Neutrophil (primary cell): ENCODE measurements around the gene PYHIN1.
"Not testable (repeated sequence)": the region's sequence is repeated elsewhere in the genome, so short reads cannot be mapped to it uniquely, and the experiment has no call there.

Experiments used
- H3K27ac ChIP-seq: fragments of 200-600 bp; sonication (generic); 2 replicates; pipeline ENCODE4 v1.5.1; 2016; ENCODE audit warnings: mild to moderate bottlenecking, moderate library complexity
- H3K27me3 ChIP-seq: fragments of 200-600 bp; sonication (generic); 2 replicates; pipeline ENCODE4 v1.6.0; 2016; ENCODE audit warnings: mild to moderate bottlenecking
- H3K36me3 ChIP-seq: fragments of 200-600 bp; sonication (generic); 2 replicates; pipeline ENCODE4 v1.5.1; 2017
- H3K4me1 ChIP-seq, 2 experiments: fragments of 200-600 bp in 1 of 2; sonication (generic) in 1 of 2; 1 replicate in 1 of 2; 2 replicates in 1 of 2; pipeline versions ENCODE4 v1.5.1 to v1.6.1; 2013 to 2016; ENCODE audit warnings: low read depth in 1 of 2, low read length in 1 of 2, mild to moderate bottlenecking in 1 of 2, moderate library complexity in 1 of 2; ENCODE audit not compliant: control insufficient read depth in 1 of 2, insufficient read depth in 1 of 2
- H3K4me3 ChIP-seq, 2 experiments: fragments of 200-600 bp in 1 of 2; sonication (generic) in 1 of 2; 1 replicate in 1 of 2; 2 replicates in 1 of 2; pipeline ENCODE4 v1.5.1; 2013 to 2016; ENCODE audit warnings: low read depth in 1 of 2, low read length in 1 of 2, mild to moderate bottlenecking in 1 of 2, moderate library complexity in 1 of 2
- H3K9me3 ChIP-seq: fragments of 200-600 bp; sonication (generic); 2 replicates; pipeline ENCODE4 v1.5.1; 2016
- TF ChIP-seq, protein P1 (sequence below): fragments of 200-600 bp; sonication (generic); IDR thresholded peaks from 2 replicates; pipeline ENCODE4 v1.5.1; 2016; ENCODE audit warnings: antibody characterized with exemption

Gene PYHIN1

DNA sequence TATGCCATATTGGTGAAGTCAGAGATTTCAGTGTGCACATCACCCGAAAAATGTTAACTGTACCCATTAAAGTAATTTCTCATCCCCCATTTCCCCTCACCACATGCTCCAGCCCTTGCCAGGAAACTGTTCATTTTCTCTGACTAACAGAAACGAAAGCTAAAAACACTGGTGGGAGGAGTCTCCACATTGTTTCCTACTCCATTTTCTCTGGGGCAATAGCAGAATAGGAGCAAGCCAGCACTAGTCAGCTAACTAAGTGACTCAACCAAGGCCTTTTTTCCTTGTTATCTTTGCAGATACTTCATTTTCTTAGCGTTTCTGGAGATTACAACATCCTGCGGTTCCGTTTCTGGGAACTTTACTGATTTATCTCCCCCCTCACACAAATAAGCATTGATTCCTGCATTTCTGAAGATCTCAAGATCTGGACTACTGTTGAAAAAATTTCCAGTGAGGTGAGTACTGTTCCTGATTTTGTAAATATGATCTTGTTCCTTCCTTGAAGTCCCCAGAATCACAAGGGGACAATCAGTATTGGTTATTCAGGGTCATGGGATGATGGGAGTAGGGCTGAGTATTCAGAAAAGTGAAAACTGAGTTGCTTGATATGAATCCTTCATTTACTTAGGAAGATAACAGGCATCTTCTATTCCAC is 78.5 kb downstream of the PYHIN1 start, which contains the start of gene IFI16:
IFI16 (plus strand) TSS at position 204 of the 658 bp plus-strand sequence. CDS start 4,774 bp downstream, outside the sequence.
- Histone ChIP-seq H3K36me3 (peaks cover under 1% of the 10 kb centered on the region), H3K27me3 (no peaks in the 10 kb centered on the region), H3K4me3 (peak within 1 kb of the TSS; percentile 76 to 94), H3K27ac (peak within 1 kb of the TSS; percentile 88), H3K4me1 (peaks cover 69 to 87% of the 10 kb centered on the region in 2 experiments), H3K9me3 (no peaks in the 10 kb centered on the region)
- TF ChIP-seq, protein P1, sequence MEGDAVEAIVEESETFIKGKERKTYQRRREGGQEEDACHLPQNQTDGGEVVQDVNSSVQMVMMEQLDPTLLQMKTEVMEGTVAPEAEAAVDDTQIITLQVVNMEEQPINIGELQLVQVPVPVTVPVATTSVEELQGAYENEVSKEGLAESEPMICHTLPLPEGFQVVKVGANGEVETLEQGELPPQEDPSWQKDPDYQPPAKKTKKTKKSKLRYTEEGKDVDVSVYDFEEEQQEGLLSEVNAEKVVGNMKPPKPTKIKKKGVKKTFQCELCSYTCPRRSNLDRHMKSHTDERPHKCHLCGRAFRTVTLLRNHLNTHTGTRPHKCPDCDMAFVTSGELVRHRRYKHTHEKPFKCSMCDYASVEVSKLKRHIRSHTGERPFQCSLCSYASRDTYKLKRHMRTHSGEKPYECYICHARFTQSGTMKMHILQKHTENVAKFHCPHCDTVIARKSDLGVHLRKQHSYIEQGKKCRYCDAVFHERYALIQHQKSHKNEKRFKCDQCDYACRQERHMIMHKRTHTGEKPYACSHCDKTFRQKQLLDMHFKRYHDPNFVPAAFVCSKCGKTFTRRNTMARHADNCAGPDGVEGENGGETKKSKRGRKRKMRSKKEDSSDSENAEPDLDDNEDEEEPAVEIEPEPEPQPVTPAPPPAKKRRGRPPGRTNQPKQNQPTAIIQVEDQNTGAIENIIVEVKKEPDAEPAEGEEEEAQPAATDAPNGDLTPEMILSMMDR, result no peak

DNA sequence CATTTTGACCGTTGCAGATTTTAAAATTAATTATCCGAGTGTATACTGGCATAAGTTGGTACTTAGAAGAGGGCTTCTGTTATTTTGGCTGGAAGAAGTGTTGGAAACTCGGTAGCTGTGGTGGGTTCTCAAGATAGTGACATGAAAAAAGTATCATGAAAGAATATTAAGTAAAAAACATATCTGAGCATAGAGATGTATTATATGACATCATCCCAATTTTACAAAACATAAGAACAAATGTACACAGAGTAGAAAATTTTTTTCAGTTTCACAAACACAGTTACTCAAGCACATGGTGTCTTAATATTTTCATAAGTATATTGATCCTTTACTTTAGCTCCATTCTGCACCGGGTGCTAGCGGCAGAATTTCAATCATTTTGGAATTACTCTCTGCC is 79.0 kb downstream of the PYHIN1 start:
- no peaks in the 10 kb centered on the region for H3K27me3 ChIP-seq
- TF ChIP-seq, protein P1, result no peak
- peaks cover 74 to 92% of the 10 kb centered on the region in 2 experiments for H3K4me1 ChIP-seq
- H3K27ac ChIP-seq, result peak overlapping the region; percentile 88
- H3K9me3 ChIP-seq, result no peaks in the 10 kb centered on the region
- H3K36me3 ChIP-seq, result peaks cover 3% of the 10 kb centered on the region
- peak overlapping the region; percentile 76 to 94 for H3K4me3 ChIP-seq

DNA sequence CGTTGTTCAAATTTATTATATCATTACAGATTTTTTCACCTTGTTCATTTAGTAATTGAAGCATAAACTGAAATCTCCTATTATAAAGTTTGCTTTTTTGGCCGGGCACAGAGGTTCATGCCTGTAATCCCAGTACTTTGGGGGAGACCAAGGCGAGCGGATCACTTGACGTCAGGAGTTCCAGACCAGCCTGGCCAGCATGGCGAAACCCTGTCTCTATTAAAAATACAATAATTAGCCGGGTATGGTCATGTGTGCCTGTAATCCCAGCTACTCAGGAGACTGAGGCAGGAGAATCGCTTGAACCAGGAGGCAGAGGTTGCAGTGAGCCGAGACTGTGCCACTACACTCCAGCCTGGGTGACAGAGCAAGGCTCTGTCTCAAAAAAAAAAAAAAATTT is 79.6 kb downstream of the PYHIN1 start:
- peak overlapping the region; percentile 76 to 94 for H3K4me3 ChIP-seq
- H3K27me3 ChIP-seq, H3K36me3 ChIP-seq, H3K9me3 ChIP-seq: not testable (repeated sequence)
- H3K4me1 ChIP-seq, result peaks cover 76 to 92% of the 10 kb centered on the region in 2 experiments
- peak overlapping the region; percentile 88 for H3K27ac ChIP-seq

DNA sequence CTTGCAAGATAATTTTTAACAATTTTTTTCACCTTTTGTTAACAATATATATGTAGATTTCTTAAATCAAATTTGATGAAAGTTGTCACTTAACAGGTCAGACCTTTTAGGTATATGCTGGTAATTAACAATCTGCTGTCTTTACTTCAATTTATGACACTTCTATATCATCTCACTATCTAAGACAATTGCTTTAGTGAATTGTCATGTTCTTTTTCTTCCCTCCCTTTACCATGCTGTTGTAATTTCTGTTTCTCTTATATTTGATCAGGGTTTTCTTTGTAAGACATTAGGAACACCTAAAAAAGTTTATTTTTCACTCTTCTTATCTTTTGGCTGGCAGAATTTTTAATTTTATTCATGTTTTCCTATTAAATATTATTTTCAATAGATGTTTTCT is 80.4 kb downstream of the PYHIN1 start:
- peaks cover 76 to 92% of the 10 kb centered on the region in 2 experiments for H3K4me1 ChIP-seq
- H3K27ac ChIP-seq, result peak overlapping the region; percentile 88
- peaks cover 13% of the 10 kb centered on the region for H3K36me3 ChIP-seq
- H3K9me3 ChIP-seq, result no peaks in the 10 kb centered on the region
- H3K27me3 ChIP-seq, result no peaks in the 10 kb centered on the region
- TF ChIP-seq, protein P1, result no peak
- H3K4me3 ChIP-seq, result peak overlapping the region; percentile 76 to 94

DNA sequence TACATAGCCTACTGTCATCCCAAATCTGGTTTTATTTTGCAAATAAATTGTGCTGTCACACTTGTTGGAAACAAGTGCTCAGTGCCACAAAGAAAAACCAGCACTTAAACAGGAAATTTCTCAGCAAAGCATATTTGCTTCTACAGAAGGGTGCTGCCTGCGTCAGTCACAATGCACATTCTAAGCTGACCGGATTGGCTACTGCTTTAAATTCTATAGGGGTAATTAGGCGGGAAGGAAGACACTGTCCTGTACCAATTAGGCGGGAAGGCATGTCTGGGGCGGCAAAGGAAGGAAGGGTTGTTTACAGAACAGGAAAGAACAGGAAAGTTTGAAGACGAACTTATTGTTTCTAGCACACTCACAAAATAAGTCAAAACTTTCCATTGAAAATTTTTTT is 81.1 kb downstream of the PYHIN1 start:
- peak overlapping the region; percentile 76 to 94 for H3K4me3 ChIP-seq
- H3K36me3 ChIP-seq, result peaks cover 21% of the 10 kb centered on the region
- TF ChIP-seq, protein P1, result no peak
- peak overlapping the region; percentile 88 for H3K27ac ChIP-seq
- no peaks in the 10 kb centered on the region for H3K27me3 ChIP-seq
- no peaks in the 10 kb centered on the region for H3K9me3 ChIP-seq
- H3K4me1 ChIP-seq, result peaks cover 75 to 90% of the 10 kb centered on the region in 2 experiments

DNA sequence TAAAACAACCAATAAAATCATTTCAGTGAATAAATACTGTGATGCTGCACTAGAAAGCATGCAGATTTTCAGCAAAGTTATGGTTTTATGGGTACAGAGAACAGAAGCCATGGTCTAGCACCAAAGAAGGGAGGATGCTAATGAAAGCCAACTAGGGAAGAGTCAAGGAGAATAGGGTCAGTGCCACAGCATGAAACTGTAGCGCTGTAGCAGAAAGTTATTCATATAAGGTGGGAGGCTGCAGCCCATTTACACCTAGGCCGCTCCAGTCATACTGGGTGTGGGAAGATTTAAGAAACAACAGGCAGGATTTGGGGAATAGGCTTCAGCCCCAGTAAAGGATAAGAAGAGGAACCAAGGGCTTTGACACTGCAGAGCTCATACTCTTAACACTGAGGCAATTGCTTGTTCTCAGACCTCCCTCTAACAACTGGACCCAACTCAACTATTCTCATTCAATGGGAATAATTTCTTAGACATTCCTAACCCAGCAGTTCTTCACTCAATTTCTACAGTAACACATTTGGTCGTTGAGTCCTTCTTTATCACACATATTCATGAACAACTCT is 82.7 kb downstream of the PYHIN1 start:
- TF ChIP-seq, protein P1, result no peak
- Histone ChIP-seq H3K4me1 (peaks cover 65 to 83% of the 10 kb centered on the region in 2 experiments), H3K27me3 (no peaks in the 10 kb centered on the region), H3K36me3 (peaks cover 37% of the 10 kb centered on the region), H3K4me3 (peak overlapping the region in 1 of 2 experiments; percentile 94), H3K27ac (peak overlapping the region; percentile 88), H3K9me3 (no peaks in the 10 kb centered on the region)
